ENCODE measurements around the gene MCM10.

GRCh38 chr10:13221572-13221971, 60.2 kb downstream of the MCM10 start:
- no peak for TF ChIP-seq CTCF (conservative IDR thresholded peaks at IDR 0.05)
- no peak for TF ChIP-seq ZFX (IDR thresholded peaks at IDR 0.05)

Data from C4-2B (cell line).